NCI-H2196 (cell line): ENCODE measurements around the gene ADNP.

ENCODE experiments used
- DNase-seq: peaks from one replicate; lab custom pipeline; 2025; ENCODE audit not compliant: unreplicated experiment; lab: John Stamatoyannopoulos, UW

Gene ADNP

GRCh38 chr20:50874111-50874757, 57.0 kb downstream of the ADNP start:
- no peak for DNase-seq

- DNase-seq: no peak
Observed at GRCh38 chr20:50873585-50873984, 57.7 kb downstream of the ADNP start.

DNA sequence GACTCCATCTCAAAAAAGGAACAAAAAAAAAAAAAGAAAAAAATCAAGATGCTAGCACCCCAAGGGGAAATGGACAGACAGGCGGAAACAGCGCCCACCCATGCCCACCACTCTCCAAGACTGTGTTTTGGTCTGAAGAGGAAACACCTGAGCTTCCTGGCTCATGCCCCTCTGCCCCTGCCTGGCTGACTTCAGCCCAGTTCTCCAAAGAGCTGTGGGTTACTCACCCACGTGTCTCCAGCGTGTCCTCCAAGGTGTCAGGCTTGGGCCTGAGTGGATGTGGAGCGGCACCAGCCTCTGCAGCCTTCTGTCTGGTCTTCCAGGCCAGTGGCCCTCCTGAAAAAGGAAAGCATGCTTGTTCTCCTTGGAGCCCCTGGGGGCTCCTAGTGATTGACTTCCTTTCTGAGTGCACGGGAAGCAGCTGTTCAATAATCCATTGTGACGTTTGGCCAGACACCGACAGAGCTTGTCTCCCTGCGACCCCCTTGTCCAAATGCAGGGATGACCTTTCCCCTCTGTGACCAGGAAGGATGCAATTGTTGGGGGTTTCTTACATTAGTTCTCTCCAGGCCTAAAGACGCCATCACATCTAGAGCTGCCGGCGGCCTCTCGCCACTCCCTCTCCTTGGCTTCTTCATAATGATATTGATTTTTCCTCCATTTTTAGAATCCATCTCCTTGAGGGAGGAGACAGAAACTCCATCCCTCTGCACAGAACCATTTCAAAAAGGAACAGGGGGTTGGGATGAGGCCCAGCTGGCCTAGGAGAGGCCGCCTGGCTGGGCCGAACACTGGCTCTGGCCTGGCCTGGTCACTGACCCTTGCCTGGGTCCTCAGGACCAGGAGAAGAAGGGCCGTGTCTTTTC, 58.4 kb downstream of the ADNP start:
- no peak for DNase-seq

- DNase-seq: no peak
Observed at GRCh38 chr20:50870561-50871161, 60.6 kb downstream of the ADNP start.

GRCh38 chr20:50868509-50869495, 62.4 kb downstream of the ADNP start:
- DNase-seq: peak; percentile 46

DNA sequence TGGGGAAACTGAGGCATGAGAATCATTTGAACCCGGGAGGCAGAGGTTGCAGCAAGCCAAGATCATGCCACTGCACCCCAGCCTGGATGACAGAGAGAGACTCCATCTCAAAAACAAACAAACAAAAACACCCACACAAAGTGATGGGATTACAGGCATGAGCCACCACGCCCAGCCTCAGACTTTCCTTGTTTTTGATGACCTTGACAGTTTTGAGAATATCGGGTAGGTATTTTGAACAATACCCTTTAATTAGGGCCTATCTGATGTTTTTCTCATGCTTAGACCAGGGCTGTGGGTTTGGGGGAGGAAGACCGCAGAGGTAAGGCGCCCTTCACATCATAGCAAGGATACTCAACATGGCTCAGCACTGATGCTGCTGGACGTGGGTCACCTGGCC, 63.4 kb downstream of the ADNP start:
- no peak for DNase-seq

GRCh38 chr20:50866831-50867230, 64.4 kb downstream of the ADNP start:
- DNase-seq: no peak

- DNase-seq: no peak
Observed at GRCh38 chr20:50866036-50866685, 65.1 kb downstream of the ADNP start.

DNA sequence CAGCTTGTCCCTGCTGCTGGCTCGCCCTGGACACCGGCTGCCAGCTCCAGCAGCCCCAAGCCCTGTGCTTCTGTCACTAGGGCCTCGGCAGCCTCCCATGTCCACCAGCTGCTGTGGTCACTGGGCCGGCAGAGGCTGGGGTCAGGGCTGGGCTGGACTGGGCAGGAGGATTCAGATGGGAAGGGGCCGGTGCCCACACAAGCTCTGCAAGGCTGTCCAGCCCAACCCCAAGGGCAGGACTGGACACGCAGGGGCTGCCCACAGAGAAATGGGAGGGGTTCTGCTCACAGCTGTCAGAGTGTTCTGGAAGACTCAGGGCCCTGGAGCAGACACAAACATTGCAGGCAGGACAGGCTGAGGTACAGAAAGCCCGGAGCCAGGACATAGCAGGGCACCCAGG, 65.6 kb downstream of the ADNP start:
- no peak for DNase-seq

DNA sequence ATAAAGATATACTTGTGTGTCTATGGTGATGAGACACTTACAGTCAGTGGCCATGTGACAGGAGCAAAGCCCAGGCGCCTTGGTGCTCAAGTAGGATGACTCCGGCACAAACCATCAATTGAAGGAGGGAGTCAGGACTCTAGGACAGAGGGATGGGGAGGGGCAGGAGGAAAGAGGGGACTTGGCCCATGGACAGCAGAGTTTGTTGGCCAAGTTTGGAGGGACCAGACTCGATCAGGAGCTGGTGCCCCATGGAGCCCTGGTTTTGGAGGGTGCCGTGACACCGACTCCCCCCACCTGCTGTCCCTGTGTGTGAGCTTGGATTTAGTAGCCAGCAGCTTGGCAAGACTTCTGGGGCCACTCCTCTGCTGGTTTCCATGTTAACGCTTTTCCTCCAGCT, 66.1 kb downstream of the ADNP start:
- DNase-seq: no peak

DNA sequence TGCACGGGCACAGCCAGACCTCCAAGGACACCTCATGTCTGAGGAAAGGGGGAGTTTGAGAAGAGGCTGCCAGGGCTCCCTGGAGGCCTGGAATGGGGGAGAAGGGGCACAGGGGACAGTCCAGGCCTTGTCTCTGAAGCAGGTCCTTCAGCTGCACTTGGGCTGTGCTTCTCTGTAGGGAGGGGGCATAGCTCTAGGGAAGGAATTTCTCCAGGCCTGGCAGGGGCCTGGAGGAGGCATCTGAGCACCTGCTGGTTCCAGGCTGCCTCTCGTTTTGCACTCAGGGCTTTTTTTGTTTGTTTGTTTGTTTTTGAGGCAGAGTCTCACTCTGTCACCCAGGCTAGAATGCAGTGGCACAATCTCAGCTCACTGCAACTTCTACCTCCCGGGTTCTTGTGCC, 68.7 kb downstream of the ADNP start:
- no peak for DNase-seq

GRCh38 chr20:50861012-50861411, 70.2 kb downstream of the ADNP start:
- no peak for DNase-seq

DNA sequence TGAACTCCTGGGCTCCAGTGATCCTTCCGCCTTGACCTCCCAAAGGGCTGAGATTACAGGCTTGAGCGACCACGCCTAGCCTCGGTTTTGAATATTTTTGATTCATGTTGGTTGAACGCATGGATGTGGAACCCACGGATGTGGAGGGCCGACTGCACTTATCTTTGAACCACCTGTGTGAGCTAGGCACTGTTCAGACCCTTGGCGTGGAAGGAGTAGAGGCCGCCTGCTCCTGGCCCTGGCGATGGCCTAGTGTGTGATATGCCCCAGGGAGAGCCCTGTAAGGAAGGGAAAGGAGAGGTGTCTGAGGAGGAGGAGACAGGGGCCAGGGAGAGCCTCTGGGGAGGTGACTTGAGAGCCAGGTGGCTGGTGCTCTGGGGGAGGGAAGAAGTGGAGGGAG, 72.1 kb downstream of the ADNP start:
- DNase-seq: no peak

DNA sequence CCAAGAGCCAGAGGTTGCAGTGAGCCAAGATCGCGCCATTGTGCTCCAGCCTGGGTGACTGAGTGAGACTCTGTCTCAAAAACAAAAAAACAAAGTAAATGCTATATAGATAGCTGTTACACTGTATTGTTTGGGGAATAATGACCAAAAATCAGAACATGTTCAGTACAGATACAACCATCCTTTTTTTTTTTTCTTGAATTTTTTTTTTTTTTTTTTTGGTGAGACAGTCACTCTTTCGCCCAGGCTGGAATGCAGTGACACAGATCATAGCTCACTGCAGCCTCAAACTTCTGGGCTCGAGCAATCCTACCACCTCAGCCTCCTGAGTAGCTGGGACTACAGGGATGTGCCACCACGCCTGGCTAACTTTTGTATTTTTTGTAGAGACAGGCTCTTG, 72.7 kb downstream of the ADNP start:
- DNase-seq: no peak

GRCh38 chr20:50857348-50857747, 73.9 kb downstream of the ADNP start:
- no peak for DNase-seq

DNA sequence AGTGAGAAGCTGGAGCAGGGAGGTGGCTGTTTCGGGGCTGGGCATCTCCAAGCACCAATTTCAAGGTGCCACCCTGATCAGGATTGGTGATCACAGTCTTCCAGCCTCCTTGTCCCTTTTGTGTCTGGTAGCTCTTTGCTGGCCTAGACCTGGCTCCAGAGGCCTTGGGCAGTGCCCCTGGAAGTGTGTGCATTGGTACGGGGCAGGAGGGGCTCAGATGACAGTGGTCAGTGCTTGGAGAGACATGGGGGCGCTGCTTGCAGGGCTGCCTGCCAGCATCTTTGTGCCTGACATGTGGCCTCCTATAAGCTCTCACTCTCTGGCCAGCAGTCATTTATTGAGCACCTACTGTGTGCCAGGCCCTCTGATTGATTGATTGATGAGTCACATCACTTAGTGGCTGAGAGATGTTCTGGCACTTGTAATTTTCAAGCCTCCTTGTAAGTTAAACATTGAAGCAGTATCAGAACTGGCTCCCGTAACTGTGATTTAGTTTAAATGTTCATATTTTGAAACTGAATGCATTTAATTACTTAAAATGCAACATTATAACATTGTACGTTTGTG, 74.7 kb downstream of the ADNP start:
- DNase-seq: no peak

- DNase-seq: peak; percentile 32
Observed at GRCh38 chr20:50855498-50856474, 75.5 kb downstream of the ADNP start.

DNA sequence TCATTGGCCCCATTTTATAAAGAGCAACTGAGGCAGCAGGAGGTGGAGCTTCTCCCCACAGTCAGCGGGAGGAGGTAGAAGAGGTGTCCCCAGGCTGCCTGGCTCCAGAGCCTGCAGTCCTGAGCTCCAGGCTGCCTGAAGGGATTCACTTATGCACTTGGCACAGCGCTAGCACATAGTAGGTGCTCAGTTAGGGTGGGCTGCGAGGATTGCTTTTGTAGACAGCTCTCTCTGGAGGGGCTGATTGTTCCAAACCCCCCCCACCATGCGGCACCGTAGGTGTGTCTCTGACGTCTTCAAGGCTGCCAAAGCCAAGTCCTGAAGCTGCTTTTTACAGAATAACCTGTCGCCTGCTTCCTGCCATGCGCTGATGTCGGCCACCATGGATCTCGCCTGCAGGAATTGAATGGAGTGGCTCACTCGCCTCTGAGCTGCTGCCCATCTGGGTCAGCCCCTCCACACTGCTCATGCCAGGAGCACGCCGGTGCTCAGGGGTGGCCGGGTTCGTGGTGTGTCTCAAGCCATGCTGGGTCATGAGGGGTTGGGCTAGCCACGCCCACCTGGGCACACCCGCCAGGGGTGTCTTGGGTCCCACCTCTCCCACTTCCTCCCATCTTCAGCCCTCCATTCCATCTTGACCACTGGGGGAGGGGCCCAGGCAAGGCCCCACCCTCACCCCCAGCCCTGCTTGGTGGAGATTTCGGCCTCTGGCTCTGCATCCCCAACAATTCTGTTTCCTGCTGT, 76.6 kb downstream of the ADNP start:
- no peak for DNase-seq
